Keratinocyte (primary cell): ENCODE measurements around the gene TARBP2. TPM values are rescaled to one million over a fixed set of nuclear protein-coding genes. Genes with fewer than 3 reads are reported as not detected.

ENCODE experiments used
- DNase-seq: peaks from one replicate; pipeline ENCODE4 v3.0.0-alpha.2; 2011; ENCODE audit warnings: low read depth, missing footprints, low spot score
- FAIRE-seq: peaks from 2 replicates; lab custom pipeline; 2011; peaks lifted over from hg19 to GRCh38; lab: Jason Lieb, UNC
- H2AFZ ChIP-seq: 2 replicates; pipeline ENCODE4 v1.6.0; 2012; ENCODE audit warnings: low read length, control low read depth, inconsistent platforms; ENCODE audit not compliant: control insufficient read depth
- H3K27ac ChIP-seq: 2 replicates; pipeline ENCODE4 v1.5.1; 2011; ENCODE audit warnings: low read length; ENCODE audit not compliant: control insufficient read depth, insufficient read depth
- H3K27me3 ChIP-seq: 3 replicates; pipeline ENCODE4 v1.6.0; 2011; ENCODE audit warnings: low read length; ENCODE audit not compliant: control insufficient read depth, insufficient read depth; ENCODE audit errors: extremely low read depth
- H3K36me3 ChIP-seq, 2 experiments: 2 replicates in 1 of 2; 3 replicates in 1 of 2; pipeline ENCODE4 v1.5.1; 2011; ENCODE audit warnings: low read length in 2 of 2, mild to moderate bottlenecking in 1 of 2; ENCODE audit not compliant: control insufficient read depth in 2 of 2, insufficient read depth in 2 of 2; ENCODE audit errors: extremely low read depth in 1 of 2
- H3K4me1 ChIP-seq: 3 replicates; pipeline ENCODE4 v1.5.1; 2011; ENCODE audit warnings: low read length; ENCODE audit not compliant: control insufficient read depth, insufficient read depth; ENCODE audit errors: extremely low read depth
- H3K4me2 ChIP-seq: 3 replicates; pipeline ENCODE4 v1.6.0; 2011; ENCODE audit warnings: low read depth, low read length; ENCODE audit not compliant: control insufficient read depth, insufficient read depth; ENCODE audit errors: extremely low read depth
- H3K4me3 ChIP-seq, 3 experiments: fragments of 200-600 bp in 1 of 3; sonication (generic) in 1 of 3; 2 replicates in 2 of 3; 3 replicates in 1 of 3; pipeline ENCODE4 v1.5.1; 2011 to 2016; ENCODE audit warnings: low read length in 3 of 3, mild to moderate bottlenecking in 3 of 3, control low read depth in 2 of 3, inconsistent platforms in 1 of 3, low read depth in 1 of 3, mixed read lengths in 1 of 3, mixed run types in 1 of 3, moderate library complexity in 1 of 3; ENCODE audit not compliant: control insufficient read depth in 2 of 3, insufficient read depth in 2 of 3; ENCODE audit errors: extremely low read depth in 1 of 3
- H3K79me2 ChIP-seq: 2 replicates; pipeline ENCODE4 v1.6.0; 2012; ENCODE audit warnings: low read length; ENCODE audit not compliant: control insufficient read depth, insufficient read depth
- H3K9ac ChIP-seq: 3 replicates; pipeline ENCODE4 v1.6.0; 2011; ENCODE audit warnings: low read length; ENCODE audit not compliant: control insufficient read depth, insufficient read depth; ENCODE audit errors: extremely low read depth
- H3K9me1 ChIP-seq: 3 replicates; pipeline ENCODE4 v1.6.0; 2011; ENCODE audit warnings: low read length; ENCODE audit not compliant: control insufficient read depth, insufficient read depth; ENCODE audit errors: extremely low read depth
- H3K9me3 ChIP-seq: 2 replicates; pipeline ENCODE4 v1.5.1; 2012; ENCODE audit warnings: low read depth, low read length; ENCODE audit not compliant: control insufficient read depth
- H4K20me1 ChIP-seq: 3 replicates; pipeline ENCODE4 v1.6.0; 2011; ENCODE audit warnings: low read length; ENCODE audit not compliant: control insufficient read depth, insufficient read depth; ENCODE audit errors: extremely low read depth
- EZH2 ChIP-seq: IDR thresholded peaks from one replicate; pipeline ENCODE4 v1.6.1; 2012; ENCODE audit warnings: inconsistent platforms, mild to moderate bottlenecking, low read length, moderate library complexity
- dilution Hi-C: fragments of 300-500 bp; cut with MboI; formaldehyde crosslinking; loops from one replicate; pipeline ENCODE4 v1.7.0; 2020; ENCODE audit warnings: low sequenced_read_pairs; ENCODE audit not compliant: extremely low pct_ligation_motif_present
- polyA plus RNA-seq, 5 experiments: library from polyadenylated mRNA; depleted of rRNA in 3 of 5; stranded (reverse) in 3 of 5; stranded (forward) in 1 of 5; unstranded in 1 of 5; fragments of >200 nt; gene quantifications; 1 replicate in 1 of 5; 2 replicates in 3 of 5; 3 replicates in 1 of 5; pipeline versions ENCODE4 v1.2.1 to v1.2.3, GENCODE V29; 2011 to 2012; ENCODE audit warnings: missing spikeins in 2 of 5, low read depth in 1 of 5, low replicate concordance in 1 of 5
- TF ChIP-seq, protein P1 (sequence below), 3 experiments: IDR thresholded peaks in 1 of 3; conservative IDR thresholded peaks in 1 of 3; optimal IDR thresholded peaks in 1 of 3; 2 replicates in 2 of 3; 3 replicates in 1 of 3; pipeline versions ENCODE3 to v1.5.1; 2011; ENCODE audit warnings: low read length in 3 of 3, mild to moderate bottlenecking in 3 of 3, moderate library complexity in 2 of 3, control low read depth in 1 of 3, inconsistent platforms in 1 of 3; ENCODE audit not compliant: insufficient read depth in 2 of 3; ENCODE audit errors: extremely low read depth in 1 of 3

The TARBP2 gene
- polyA plus RNA-seq, 1 donor (not counting 4 experiments of a cell fraction or from before 2014, with no cell fraction given) = 21.0 TPM

DNA sequence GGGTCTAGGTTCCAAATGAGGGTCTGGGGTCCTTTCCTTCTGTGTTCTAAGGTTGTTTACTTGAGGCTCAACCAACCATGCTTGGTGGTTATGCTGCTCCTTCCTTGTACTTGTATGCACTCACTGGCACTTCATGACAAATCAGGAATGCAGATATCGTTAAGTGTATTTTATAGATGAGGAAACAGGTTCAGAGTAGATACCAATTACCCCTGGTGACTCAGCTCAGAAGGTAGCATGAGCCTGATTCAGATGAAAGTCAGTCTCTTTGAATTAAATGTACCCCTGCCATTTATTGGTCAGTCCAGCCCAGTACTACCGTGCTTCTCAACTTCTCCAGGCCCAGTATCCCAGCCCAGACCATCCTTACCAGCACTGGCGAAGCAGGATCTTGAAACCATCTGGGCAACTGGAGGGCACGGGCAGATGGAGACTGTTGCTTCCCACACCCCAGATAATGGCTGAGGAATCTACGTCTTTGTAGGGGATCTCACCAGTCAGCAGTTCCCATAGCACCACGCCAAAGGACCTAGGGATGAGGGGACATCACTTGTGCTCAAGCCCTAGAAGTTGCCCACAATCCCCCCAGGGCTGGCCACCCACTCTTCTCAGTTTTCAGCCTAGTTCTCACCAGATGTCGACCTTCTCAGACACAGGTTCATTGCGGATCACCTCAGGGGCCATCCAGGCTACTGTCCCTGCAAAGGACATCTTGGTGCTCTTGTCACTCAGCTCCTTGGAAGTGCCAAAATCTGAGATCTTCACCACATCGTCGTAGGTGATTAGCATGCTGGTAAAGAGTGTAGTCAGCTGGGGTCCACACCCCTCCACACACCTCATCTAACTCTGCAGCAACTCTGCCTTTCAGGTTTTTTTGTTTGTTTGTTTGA is 16.2 kb upstream of the TARBP2 start:
- Histone ChIP-seq H3K36me3 (peaks cover 13 to 32% of the 10 kb centered on the region in 2 experiments), H3K79me2 (no peaks in the 10 kb centered on the region), H4K20me1 (peaks cover 11% of the 10 kb centered on the region), H3K4me3 (no peak overlapping the region), H3K4me2 (no peak overlapping the region), H2AFZ (no peak overlapping the region), H3K9me1 (peaks cover 3% of the 10 kb centered on the region), H3K9ac (no peak overlapping the region), H3K9me3 (no peaks in the 10 kb centered on the region), H3K4me1 (peaks cover 23% of the 10 kb centered on the region), H3K27me3 (no peaks in the 10 kb centered on the region), H3K27ac (no peak overlapping the region)
- DNase-seq = no peak
- dilution Hi-C loops = no loop called here
- TF ChIP-seq, protein P1, sequence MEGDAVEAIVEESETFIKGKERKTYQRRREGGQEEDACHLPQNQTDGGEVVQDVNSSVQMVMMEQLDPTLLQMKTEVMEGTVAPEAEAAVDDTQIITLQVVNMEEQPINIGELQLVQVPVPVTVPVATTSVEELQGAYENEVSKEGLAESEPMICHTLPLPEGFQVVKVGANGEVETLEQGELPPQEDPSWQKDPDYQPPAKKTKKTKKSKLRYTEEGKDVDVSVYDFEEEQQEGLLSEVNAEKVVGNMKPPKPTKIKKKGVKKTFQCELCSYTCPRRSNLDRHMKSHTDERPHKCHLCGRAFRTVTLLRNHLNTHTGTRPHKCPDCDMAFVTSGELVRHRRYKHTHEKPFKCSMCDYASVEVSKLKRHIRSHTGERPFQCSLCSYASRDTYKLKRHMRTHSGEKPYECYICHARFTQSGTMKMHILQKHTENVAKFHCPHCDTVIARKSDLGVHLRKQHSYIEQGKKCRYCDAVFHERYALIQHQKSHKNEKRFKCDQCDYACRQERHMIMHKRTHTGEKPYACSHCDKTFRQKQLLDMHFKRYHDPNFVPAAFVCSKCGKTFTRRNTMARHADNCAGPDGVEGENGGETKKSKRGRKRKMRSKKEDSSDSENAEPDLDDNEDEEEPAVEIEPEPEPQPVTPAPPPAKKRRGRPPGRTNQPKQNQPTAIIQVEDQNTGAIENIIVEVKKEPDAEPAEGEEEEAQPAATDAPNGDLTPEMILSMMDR (optimal IDR thresholded peaks at IDR 0.05 in 1 of 3, IDR thresholded peaks at IDR 0.05 in 1 of 3, conservative IDR thresholded peaks at IDR 0.05 in 1 of 3; ENCODE audit: extremely low read depth in 1 of 3, insufficient read depth in 2 of 3, low read length in 3 of 3) = no peak
- no peak for TF ChIP-seq EZH2
- FAIRE-seq = no peak

DNA sequence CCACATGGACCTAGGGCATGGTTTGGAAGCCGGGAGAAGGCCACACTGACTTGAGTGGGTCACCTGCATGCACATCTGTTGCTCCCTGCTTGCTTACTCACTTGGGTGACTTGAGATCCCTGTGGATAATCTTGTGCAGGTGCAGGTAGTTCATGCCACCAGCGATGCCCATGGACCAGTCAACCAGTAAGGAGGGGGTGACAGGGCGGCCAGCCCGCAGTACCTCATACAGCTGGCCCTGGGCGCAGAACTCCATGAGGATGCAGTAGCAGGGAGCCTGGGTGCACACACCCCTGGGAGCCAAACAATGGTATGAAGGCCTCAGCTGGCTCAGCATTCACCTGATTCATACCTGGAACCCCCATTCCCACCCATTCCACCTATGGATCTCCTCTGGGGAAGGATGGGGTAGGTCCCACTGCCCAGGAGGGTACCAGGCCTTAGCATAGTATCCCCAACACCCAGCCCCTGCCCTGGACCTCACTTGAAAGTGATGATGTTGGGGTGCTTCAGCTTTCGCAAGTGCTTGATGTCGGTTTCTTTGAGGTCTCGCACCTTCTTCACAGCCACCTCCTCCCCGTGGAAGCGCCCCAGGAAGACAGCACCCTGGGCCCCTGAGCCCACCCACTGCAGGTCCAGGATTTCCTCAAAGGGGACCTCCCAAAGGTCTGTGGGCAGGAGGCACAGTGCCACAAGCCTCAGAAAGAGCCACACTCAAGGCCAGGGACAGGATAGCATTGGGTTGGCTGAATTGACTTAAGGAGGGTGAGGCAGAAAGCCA is 14.9 kb upstream of the TARBP2 start:
- Histone ChIP-seq H3K9me1 (no peaks in the 10 kb centered on the region), H3K9me3 (no peaks in the 10 kb centered on the region), H3K4me2 (no peak overlapping the region), H3K4me1 (peaks cover 17% of the 10 kb centered on the region), H2AFZ (no peak overlapping the region), H3K36me3 (peaks cover 12 to 25% of the 10 kb centered on the region in 2 experiments), H3K27me3 (no peaks in the 10 kb centered on the region), H3K4me3 (no peak overlapping the region), H3K9ac (no peak overlapping the region), H3K27ac (no peak overlapping the region), H4K20me1 (peaks cover 7% of the 10 kb centered on the region), H3K79me2 (no peaks in the 10 kb centered on the region)
- no peak for TF ChIP-seq EZH2
- TF ChIP-seq, protein P1 (optimal IDR thresholded peaks at IDR 0.05 in 1 of 3, IDR thresholded peaks at IDR 0.05 in 1 of 3, conservative IDR thresholded peaks at IDR 0.05 in 1 of 3; ENCODE audit: extremely low read depth in 1 of 3, insufficient read depth in 2 of 3, low read length in 3 of 3) = no peak
- FAIRE-seq = no peak
- dilution Hi-C loops = no loop called here
- no peak for DNase-seq
